Right lobe of liver (tissue), 6 donors: ENCODE results near the gene PRDM16. TPM values are rescaled to one million over a fixed set of nuclear protein-coding genes. Genes with fewer than 3 reads are reported as not detected.

Experiments used
- ATAC-seq, 4 donors: fragments of 200-7000 bp; cut with Tn5 transposase; one replicate each; pipeline ENCODE4 v1.9.1; 2020; ENCODE audit warnings: mild to moderate bottlenecking in 4 of 4, moderate library complexity in 4 of 4
- DNase-seq, 3 donors: peaks; one replicate each; pipeline ENCODE4 v3.0.0-alpha.2; 2020
- H3K27ac ChIP-seq, 3 donors: fragments of 200-600 bp; one replicate each; pipeline ENCODE4 v1.8.0; 2022
- H3K27me3 ChIP-seq, 2 donors: fragments of 200-600 bp; one replicate each; pipeline ENCODE4 v1.8.0; 2022
- H3K36me3 ChIP-seq, 4 donors: fragments of 200-600 bp; sonication (generic) in 1 of 4; one replicate each; pipeline versions ENCODE4 v1.5.1 to v1.8.0; 2017 to 2022; ENCODE audit warnings: control low read depth in 1 of 4
- H3K4me1 ChIP-seq, 4 donors: fragments of 200-600 bp; sonication (generic) in 1 of 4; one replicate each; pipeline versions ENCODE4 v1.5.1 to v1.8.0; 2017 to 2022; ENCODE audit warnings: control low read depth in 1 of 4
- H3K4me3 ChIP-seq, 3 donors: fragments of 200-600 bp; one replicate each; pipeline ENCODE4 v1.8.0; 2022
- H3K9me3 ChIP-seq, 4 donors: fragments of 200-600 bp; sonication (generic) in 1 of 4; one replicate each; pipeline versions ENCODE4 v1.5.1 to v1.8.0; 2017 to 2022; ENCODE audit warnings: control low read depth in 1 of 4
- CTCF ChIP-seq, 4 donors: fragments of 200-600 bp in 3 of 4; fragments of 450-650 bp in 1 of 4; IDR thresholded peaks; one replicate each; pipeline versions ENCODE4 v1.5.1 to v1.8.0; 2016 to 2022; ENCODE audit warnings: antibody characterized with exemption in 4 of 4, mild to moderate bottlenecking in 2 of 4
- POLR2A ChIP-seq: fragments of 450-650 bp; IDR thresholded peaks from one replicate; pipeline ENCODE4 v1.6.1; 2017; ENCODE audit warnings: antibody characterized with exemption, mild to moderate bottlenecking
- WGBS: methylation state at CpG from one replicate; pipeline ENCODE4 v1.1.6; 2018; ENCODE audit warnings: low coverage, low lambda C conversion rate; ENCODE audit not compliant: insufficient coverage; ENCODE audit errors: missing lambda C conversion rate; 5-methylcytosine and 5-hydroxymethylcytosine counted together
- intact Hi-C, 2 donors: fragments of 100-400 bp; cut with DNase I; formaldehyde crosslinking; loops; one replicate each; pipeline versions ENCODE4 v1.11.2 to v1.14.1; 2022
- total RNA-seq, 6 experiments: library from RNA; depleted of rRNA in 2 of 6; stranded (reverse); fragments of >200 nt in 2 of 6; fragmentation: NEBNext Ultra II Directional in 3 of 6; extraction: Animal tissue kit (Norgen Biotek cat#: 25700) in 3 of 6; gene quantifications; one replicate each; pipeline versions ENCODE4 v1.1.0 to v1.2.4, GENCODE V29; 2016 to 2023
- donor health status: DM: no; HTN: yes; CAD: no.
- donor health status: DM: no; HTN: no; CAD: no.
- donor health status: DM: no; HTN: no; CAD: no.
- donor health status: DM: no; HTN: yes; CAD: no.
- donor health status: DM: no; HTN: yes; CAD: no.

Gene PRDM16
- total RNA-seq, 6 experiments from 2014 or later, result 0.06 to 0.75 (median 0.28) TPM

- Histone ChIP-seq H3K36me3 (no peaks in the 10 kb centered on the region), H3K27me3 (no peaks in the 10 kb centered on the region), H3K4me1 (no peaks in the 10 kb centered on the region), H3K27ac (no peak overlapping the region), H3K4me3 (no peak overlapping the region), H3K9me3 (no peaks in the 10 kb centered on the region)
- intact Hi-C loops, result no loop called here
- TF ChIP-seq CTCF (IDR thresholded peaks at IDR 0.05), result no peak
- no peak for TF ChIP-seq POLR2A
- WGBS, result 51% methylated on average over 6 of the region's 12 CpGs
- ATAC-seq, result no peak
- DNase-seq, result no peak
Measured at GRCh38 chr1:3369446-3370076, 300.6 kb downstream of the PRDM16 start.

GRCh38 chr1:3370856-3371703 lies 302.1 kb downstream of the PRDM16 start:
- no peak for ATAC-seq
- Histone ChIP-seq H3K4me1 (no peaks in the 10 kb centered on the region), H3K9me3 (no peaks in the 10 kb centered on the region), H3K4me3 (no peak overlapping the region), H3K27me3 (no peaks in the 10 kb centered on the region), H3K36me3 (no peaks in the 10 kb centered on the region), H3K27ac (no peak overlapping the region)
- TF ChIP-seq CTCF (IDR thresholded peaks at IDR 0.05) (no peak), POLR2A (no peak)
- DNase-seq, result no peak
- intact Hi-C loops, result no loop called here
- WGBS, result 89% methylated on average over 4 of the region's 4 CpGs

GRCh38 chr1:3372317-3372716 lies 303.3 kb downstream of the PRDM16 start:
- no peaks in the 10 kb centered on the region for H3K27me3 ChIP-seq
- no peak overlapping the region for H3K27ac ChIP-seq
- no peaks in the 10 kb centered on the region for H3K4me1 ChIP-seq
- no peak for TF ChIP-seq CTCF (IDR thresholded peaks at IDR 0.05)
- no peak for TF ChIP-seq POLR2A
- WGBS, result 51% methylated on average over 7 of the region's 9 CpGs
- intact Hi-C loops, result no loop called here
- H3K9me3 ChIP-seq, result no peaks in the 10 kb centered on the region
- DNase-seq (no peak), ATAC-seq (no peak)
- H3K36me3 ChIP-seq, result no peaks in the 10 kb centered on the region
- H3K4me3 ChIP-seq, result no peak overlapping the region

- no peak overlapping the region for H3K27ac ChIP-seq
- DNase-seq (no peak), ATAC-seq (no peak)
- no peaks in the 10 kb centered on the region for H3K36me3 ChIP-seq
- no peaks in the 10 kb centered on the region for H3K27me3 ChIP-seq
- no peaks in the 10 kb centered on the region for H3K9me3 ChIP-seq
- intact Hi-C loops, result no loop called here
- no CpG with 5 or more reads among the region's 19 CpGs for WGBS
- no peak overlapping the region for H3K4me3 ChIP-seq
- no peak for TF ChIP-seq POLR2A
- no peak for TF ChIP-seq CTCF (IDR thresholded peaks at IDR 0.05)
- no peaks in the 10 kb centered on the region for H3K4me1 ChIP-seq
Measured at GRCh38 chr1:3373175-3373574, 304.2 kb downstream of the PRDM16 start.
